H1 (cell line): ENCODE data around the gene EPG5. TPM values are rescaled to one million over a fixed set of nuclear protein-coding genes. Genes with fewer than 3 reads are reported as not detected.

ENCODE experiments used
- EZH2 ChIP-seq: fragments of 200-600 bp; sonication (generic); IDR thresholded peaks from 2 replicates; pipeline ENCODE4 v1.7.1; 2012; ENCODE audit warnings: low read depth, mild to moderate bottlenecking, moderate library complexity, low read length, inconsistent platforms; ENCODE audit not compliant: severe bottlenecking
- RFX5 ChIP-seq: IDR thresholded peaks from 2 replicates; pipeline ENCODE4 v1.6.1; 2011; ENCODE audit warnings: low read depth, low read length, improper control_type of control experiment, borderline replicate concordance
- polyA plus RNA-seq, 7 experiments: library from polyadenylated mRNA; depleted of rRNA in 3 of 7; stranded (reverse) in 5 of 7; unstranded in 2 of 7; fragments of >200 nt in 5 of 7; fragments of 200-250 nt in 2 of 7; gene quantifications; 1 replicate in 5 of 7; 2 replicates in 1 of 7; 4 replicates in 1 of 7; pipeline versions ENCODE4 v1.2.1 to v1.2.3, GENCODE V29; 2011 to 2013; ENCODE audit warnings: missing spikeins in 2 of 7, mixed read lengths in 2 of 7
- total RNA-seq: library from RNA; stranded (reverse); fragmentation: NEBNext Ultra II Directional; extraction: Animal tissue kit (Norgen Biotek cat#: 25700); gene quantifications from 2 replicates; pipeline ENCODE4 v1.2.1, GENCODE V29; 2021

Gene EPG5
- total and polyA plus RNA-seq, 2 of the 8 experiments (the other 6 are each of a cell fraction or from before 2014, with no cell fraction given): 14.1 to 18.3 TPM

- TF ChIP-seq EZH2 (no peak), RFX5 (no peak)
Observed at GRCh38 chr18:45821026-45821425, 146.1 kb downstream of the EPG5 start (continued).
